Endometrial microvascular endothelial cells (primary cell): ENCODE results near the gene ADGRA1. TPM values are rescaled to one million over a fixed set of nuclear protein-coding genes. Genes with fewer than 3 reads are reported as not detected.

Experiments used
- in situ Hi-C: cut with HindIII; loops from 2 replicates; pipeline ENCODE4 v1.10.0; 2017; ENCODE audit warnings: low sequenced_read_pairs, low pct_unique_long_range_greater_than_20kb; ENCODE audit errors: inconsistent ontology term
- total RNA-seq: library from RNA; depleted of rRNA; stranded (reverse); fragments of >200 nt; gene quantifications from one replicate; pipeline ENCODE4 v1.2.3, GENCODE V29; 2015; ENCODE audit errors: inconsistent ontology term

Gene ADGRA1
- total RNA-seq, 1 donor from 2014 or later, result not detected

GRCh38 chr10:133178357-133179127, 90.8 kb downstream of the ADGRA1 start:
- in situ Hi-C loops, result no loop called here

DNA sequence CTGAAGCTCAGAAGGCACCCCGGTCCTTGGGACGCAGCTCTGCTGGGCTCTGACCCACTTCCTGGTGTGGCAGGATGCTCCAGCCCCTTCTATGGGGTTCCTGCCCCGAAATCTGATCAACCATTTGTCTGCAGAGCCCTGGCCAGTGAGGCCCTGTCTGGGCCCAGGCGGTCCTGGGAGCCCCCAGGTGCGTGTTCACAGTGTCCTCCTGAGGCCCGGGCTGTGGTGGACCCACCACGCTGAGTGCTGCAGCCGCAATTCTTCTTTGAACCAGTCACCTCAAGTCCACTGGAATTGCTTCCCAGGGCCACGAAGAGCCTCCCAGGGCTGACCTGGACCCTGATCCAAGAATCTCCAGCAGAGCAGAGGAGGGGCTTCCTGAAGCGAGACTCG, 91.4 kb downstream of the ADGRA1 start:
- in situ Hi-C loops, result no loop called here

DNA sequence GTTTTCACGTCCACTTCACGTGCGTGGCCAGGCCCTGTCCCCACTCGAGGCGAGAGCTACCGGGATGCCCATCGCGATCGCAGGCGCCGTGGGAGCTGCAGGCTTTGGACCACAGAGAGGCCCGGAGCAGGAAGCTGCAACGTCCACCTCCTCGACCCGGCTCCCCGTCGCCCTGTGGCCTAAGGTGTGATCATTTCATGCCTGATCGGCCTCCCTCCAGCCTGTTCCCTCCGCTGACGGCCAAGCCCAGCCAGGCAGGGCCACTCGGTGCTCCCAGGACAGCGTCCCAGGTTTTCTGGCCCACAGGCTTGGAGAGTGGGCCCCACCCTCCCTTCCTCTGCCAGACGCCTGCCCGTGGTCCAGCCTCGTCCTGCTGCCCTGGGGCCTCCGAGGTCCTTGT, 91.9 kb downstream of the ADGRA1 start:
- in situ Hi-C loops, result no loop called here

GRCh38 chr10:133180192-133180964, 92.7 kb downstream of the ADGRA1 start:
- in situ Hi-C loops, result no loop called here

GRCh38 chr10:133180965-133181639, 93.4 kb downstream of the ADGRA1 start:
- in situ Hi-C loops, result no loop called here

Other genes starting within 250 kb of the ADGRA1 start
- 0.09 TPM for gene CFAP46, start 145.4 kb upstream of the ADGRA1 start, total RNA-seq
- not detected for gene KNDC1, start 72.3 kb downstream of the ADGRA1 start, total RNA-seq
- not detected for gene UTF1, start 142.3 kb downstream of the ADGRA1 start, total RNA-seq
- gene VENTX, start 149.9 kb downstream of the ADGRA1 start, total RNA-seq, result not detected
- gene ADAM8, start 188.9 kb downstream of the ADGRA1 start, total RNA-seq, result 11.6 TPM
- 63.8 TPM for gene TUBGCP2, start 220.9 kb downstream of the ADGRA1 start, total RNA-seq
- 35.9 TPM for gene ZNF511, start 221.0 kb downstream of the ADGRA1 start, total RNA-seq
- gene CALY, start 249.0 kb downstream of the ADGRA1 start, total RNA-seq, result not detected